Esophagus muscularis mucosa (tissue), 4 donors: ENCODE measurements around the gene TENM4. TPM values are rescaled to one million over a fixed set of nuclear protein-coding genes. Genes with fewer than 3 reads are reported as not detected.

Experiments
- DNase-seq: peaks from one replicate; pipeline ENCODE4 v3.0.0-alpha.2; 2017; ENCODE audit errors: extremely low spot score
- H3K27ac ChIP-seq, 4 donors: fragments of 200-600 bp; sonication (generic); replicated peaks in 1 of 4; 1 replicate in 3 of 4; 2 replicates in 1 of 4; pipeline ENCODE4 v1.5.1; 2016 to 2019; ENCODE audit warnings: mild to moderate bottlenecking in 1 of 4
- H3K27me3 ChIP-seq, 4 donors: fragments of 200-600 bp; sonication (generic); one replicate each; pipeline versions ENCODE4 v1.5.1 to v1.6.0; 2016 to 2019
- H3K36me3 ChIP-seq, 4 donors: fragments of 200-600 bp; sonication (generic); one replicate each; pipeline ENCODE4 v1.5.1; 2016 to 2019
- H3K4me1 ChIP-seq, 4 donors: fragments of 200-600 bp; sonication (generic); one replicate each; pipeline ENCODE4 v1.5.1; 2016 to 2019
- H3K4me3 ChIP-seq, 4 donors: fragments of 200-600 bp; sonication (generic); 1 replicate in 2 of 4; 2 replicates in 2 of 4; pipeline ENCODE4 v1.5.1; 2016 to 2019; ENCODE audit warnings: mild to moderate bottlenecking in 4 of 4, moderate library complexity in 1 of 4
- H3K9me3 ChIP-seq, 4 donors: fragments of 200-600 bp; sonication (generic); 1 replicate in 3 of 4; 2 replicates in 1 of 4; pipeline ENCODE4 v1.5.1; 2016 to 2019
- CTCF ChIP-seq, 3 experiments: fragments of 200-600 bp in 2 of 3; fragments of 450-650 bp in 1 of 3; sonication (generic) in 2 of 3; IDR thresholded peaks; one replicate each; pipeline ENCODE4 v1.5.1; 2017 to 2019; ENCODE audit warnings: antibody characterized with exemption in 3 of 3, mild to moderate bottlenecking in 2 of 3, moderate library complexity in 1 of 3
- EP300 ChIP-seq: sonication (generic); formaldehyde crosslinking; IDR thresholded peaks from one replicate; pipeline ENCODE4 v1.6.1; 2017; ENCODE audit warnings: antibody characterized with exemption
- POLR2A ChIP-seq: fragments of 450-650 bp; IDR thresholded peaks from one replicate; pipeline ENCODE4 v1.6.1; 2017; ENCODE audit warnings: antibody characterized with exemption, moderate library complexity, mild to moderate bottlenecking, low read depth
- POLR2AphosphoS5 ChIP-seq, 2 donors: sonication (generic); formaldehyde crosslinking; IDR thresholded peaks; one replicate each; pipeline ENCODE4 v1.6.1; 2017; ENCODE audit warnings: antibody characterized with exemption in 2 of 2
- WGBS: methylation state at CpG from one replicate; pipeline ENCODE4 v1.1.5; 2018; 5-methylcytosine and 5-hydroxymethylcytosine counted together
- intact Hi-C: fragments of 100-400 bp; cut with DNase I; formaldehyde crosslinking; loops from one replicate; pipeline ENCODE4 v1.15.1; 2023
- total RNA-seq, 4 donors: library from RNA; depleted of rRNA; stranded (reverse); fragments of >200 nt; gene quantifications; one replicate each; pipeline versions ENCODE4 v1.1.0 to v1.2.1, GENCODE V29; 2016

The TENM4 gene
- total RNA-seq, 4 donors from 2014 or later, result 4.1 to 9.6 (median 8.0) TPM

- Histone ChIP-seq H3K36me3 (peaks cover 0 to 6% (median 0%) of the 10 kb centered on the region in 4 donors), H3K4me3 (no peak overlapping the region), H3K9me3 (no peaks in the 10 kb centered on the region), H3K27ac (no peak overlapping the region), H3K4me1 (no peaks in the 10 kb centered on the region), H3K27me3 (no peaks in the 10 kb centered on the region)
- no peak for TF ChIP-seq POLR2AphosphoS5 (IDR thresholded peaks at IDR 0.05)
- TF ChIP-seq CTCF (IDR thresholded peaks at IDR 0.05), result no peak
- TF ChIP-seq POLR2A, result no peak
- no peak for TF ChIP-seq EP300
- DNase-seq, result peak; percentile 79
- 78% methylated on average over 3 of the region's 3 CpGs for WGBS
- intact Hi-C loops, result no loop called here
Observed at GRCh38 chr11:78654071-78654470, 786.8 kb downstream of the TENM4 start.

- H3K4me1 ChIP-seq, result no peaks in the 10 kb centered on the region
- peaks cover 0 to 4% (median 0%) of the 10 kb centered on the region in 4 donors for H3K36me3 ChIP-seq
- peak; percentile 75 for DNase-seq
- intact Hi-C loops, result no loop called here
- H3K4me3 ChIP-seq, result no peak overlapping the region
- no peaks in the 10 kb centered on the region for H3K9me3 ChIP-seq
- TF ChIP-seq EP300, result no peak
- no peak for TF ChIP-seq POLR2A
- TF ChIP-seq CTCF (IDR thresholded peaks at IDR 0.05), result no peak
- TF ChIP-seq POLR2AphosphoS5 (IDR thresholded peaks at IDR 0.05), result no peak
- no peaks in the 10 kb centered on the region for H3K27me3 ChIP-seq
- 92% methylated on average over 11 of the region's 11 CpGs for WGBS
- no peak overlapping the region for H3K27ac ChIP-seq
Observed at GRCh38 chr11:78653294-78653909, 787.4 kb downstream of the TENM4 start.

GRCh38 chr11:78652843-78653239 lies 788.0 kb downstream of the TENM4 start:
- peak; percentile 84 for DNase-seq
- no peak overlapping the region for H3K4me3 ChIP-seq
- H3K27me3 ChIP-seq, result no peaks in the 10 kb centered on the region
- TF ChIP-seq POLR2AphosphoS5 (IDR thresholded peaks at IDR 0.05) (no peak), POLR2A (no peak), EP300 (no peak), CTCF (IDR thresholded peaks at IDR 0.05) (no peak)
- intact Hi-C loops, result no loop called here
- H3K9me3 ChIP-seq, result no peaks in the 10 kb centered on the region
- H3K36me3 ChIP-seq, result no peaks in the 10 kb centered on the region
- WGBS, result 88% methylated on average over 5 of the region's 5 CpGs
- no peaks in the 10 kb centered on the region for H3K4me1 ChIP-seq
- H3K27ac ChIP-seq, result no peak overlapping the region

DNA sequence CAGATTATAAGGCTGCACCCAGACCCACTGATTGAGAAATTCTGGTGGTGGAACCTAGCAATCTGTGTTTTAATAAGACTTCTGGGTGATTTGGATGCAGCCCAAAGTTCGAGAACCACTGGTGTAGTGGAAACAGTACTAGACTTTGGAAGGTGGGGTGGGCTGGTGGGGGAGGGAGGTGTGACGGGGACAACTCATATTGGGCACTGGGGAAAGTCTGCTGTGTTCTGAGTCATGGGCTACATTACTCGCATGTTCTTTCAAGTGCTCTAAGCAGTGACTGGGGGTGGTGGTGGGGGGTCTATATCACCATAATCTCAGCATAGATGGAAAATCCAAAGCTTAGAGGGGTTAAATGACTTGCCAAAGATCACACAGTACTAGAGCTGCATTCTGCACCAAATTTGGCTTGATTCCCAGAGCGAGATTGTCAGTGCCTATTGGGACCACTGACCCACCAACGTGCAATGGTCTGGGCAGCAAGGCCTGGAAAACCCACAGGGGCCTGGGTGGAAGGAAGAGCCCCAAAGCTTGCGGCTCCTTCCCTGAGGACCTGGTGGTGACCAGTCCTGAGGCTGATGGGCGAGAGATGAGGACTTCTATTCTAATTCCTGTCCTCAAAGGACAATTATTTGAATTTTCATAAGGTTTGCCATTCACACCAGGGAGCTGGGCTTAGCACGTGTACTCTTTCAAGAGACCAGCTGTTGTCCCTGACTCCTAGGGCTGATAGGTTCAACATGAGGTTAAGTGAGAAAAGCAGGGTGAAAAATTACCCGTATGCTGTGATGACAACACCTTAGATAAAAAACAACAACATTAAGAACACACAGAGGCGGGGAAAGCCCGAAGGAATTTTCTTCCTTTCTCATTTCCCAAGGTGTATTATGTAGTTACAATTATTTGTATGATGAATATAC lies 788.6 kb downstream of the TENM4 start:
- no peaks in the 10 kb centered on the region for H3K9me3 ChIP-seq
- DNase-seq, result peak; percentile 83
- H3K36me3 ChIP-seq, result no peaks in the 10 kb centered on the region
- H3K4me3 ChIP-seq, result no peak overlapping the region
- 85% methylated on average over 11 of the region's 11 CpGs for WGBS
- no peaks in the 10 kb centered on the region for H3K27me3 ChIP-seq
- no peaks in the 10 kb centered on the region for H3K4me1 ChIP-seq
- no peak overlapping the region for H3K27ac ChIP-seq
- no peak for TF ChIP-seq POLR2AphosphoS5 (IDR thresholded peaks at IDR 0.05)
- TF ChIP-seq POLR2A, result no peak
- no peak for TF ChIP-seq CTCF (IDR thresholded peaks at IDR 0.05)
- no peak for TF ChIP-seq EP300
- intact Hi-C loops, result no loop called here
